NCI-H1092 treated with DMSO at 0.1 percent for 48 hours (cell line): ENCODE data around the gene CSRP1.

Experiments
- DNase-seq: peaks from one replicate; lab custom pipeline; 2025; lab: John Stamatoyannopoulos, UW

The CSRP1 gene

GRCh38 chr1:201455098-201455497, 51.8 kb downstream of the CSRP1 start:
- no peak for DNase-seq

DNA sequence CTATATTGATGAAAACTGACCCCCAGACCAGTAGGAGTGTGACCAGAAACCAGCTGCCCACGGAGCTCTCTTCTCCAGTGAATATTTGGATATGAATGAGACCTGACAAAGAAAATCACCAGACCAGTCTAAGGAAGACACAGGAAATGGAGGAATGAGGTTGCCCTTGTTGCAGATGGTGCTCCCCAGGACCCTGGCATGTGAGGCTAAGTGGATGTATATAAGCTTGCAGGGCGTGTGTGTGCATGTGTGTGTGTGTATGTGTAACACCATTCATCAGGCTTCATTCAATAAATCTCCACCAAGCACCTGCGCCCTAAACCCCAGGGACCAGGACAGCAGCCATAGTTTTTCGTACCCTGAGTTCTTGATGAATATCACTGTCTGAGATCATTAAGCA, 52.3 kb downstream of the CSRP1 start:
- no peak for DNase-seq

DNA sequence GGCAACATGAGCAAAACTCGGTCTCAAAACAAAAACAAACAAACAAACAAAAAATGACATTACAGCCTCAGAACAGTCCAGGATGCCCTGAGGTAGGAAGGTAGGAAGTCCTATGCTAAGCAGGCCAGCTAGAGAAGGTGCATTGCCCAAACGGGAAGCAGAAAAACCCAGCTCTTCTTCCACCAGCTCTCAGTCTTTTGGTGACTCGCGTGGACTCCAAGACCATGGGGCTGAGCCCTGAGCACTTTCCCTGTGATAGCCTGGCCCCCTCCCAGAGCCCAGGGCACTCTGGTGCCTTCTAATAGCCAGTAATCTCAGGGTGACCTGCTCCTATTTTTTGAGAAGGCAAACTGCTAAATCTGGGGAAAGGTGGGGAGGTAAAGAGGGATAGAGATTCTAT, 54.1 kb downstream of the CSRP1 start:
- DNase-seq = no peak

DNA sequence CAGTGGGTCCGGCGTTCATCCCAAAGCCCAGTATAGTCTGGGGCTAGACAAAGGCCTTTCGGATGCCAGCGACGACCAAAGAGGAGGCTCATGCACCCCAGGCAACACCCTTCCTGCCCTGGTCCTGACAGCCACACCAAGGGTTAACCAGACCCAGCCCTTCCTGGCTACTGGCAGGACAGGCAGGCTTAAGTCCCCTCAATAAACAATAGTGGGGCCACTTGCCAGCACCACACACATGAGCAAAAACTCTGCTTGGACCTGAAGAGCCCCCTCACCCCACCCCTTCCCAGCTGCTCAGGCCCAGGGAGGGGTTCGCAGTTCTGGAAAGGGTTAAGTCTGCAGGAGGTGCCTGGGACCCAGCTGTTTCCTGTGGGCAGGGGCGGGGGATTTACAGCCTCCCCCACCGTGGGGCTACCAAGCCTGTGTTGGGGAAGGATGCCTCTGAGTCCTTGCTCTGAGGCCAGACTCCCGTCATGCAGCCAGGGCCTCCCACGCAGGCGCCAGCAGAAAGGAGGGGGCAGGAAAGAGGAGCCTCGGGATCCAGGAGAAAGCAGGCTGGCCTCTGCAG, 56.1 kb downstream of the CSRP1 start:
- no peak for DNase-seq

- no peak for DNase-seq
Observed at GRCh38 chr1:201448990-201449389, 57.9 kb downstream of the CSRP1 start.

DNA sequence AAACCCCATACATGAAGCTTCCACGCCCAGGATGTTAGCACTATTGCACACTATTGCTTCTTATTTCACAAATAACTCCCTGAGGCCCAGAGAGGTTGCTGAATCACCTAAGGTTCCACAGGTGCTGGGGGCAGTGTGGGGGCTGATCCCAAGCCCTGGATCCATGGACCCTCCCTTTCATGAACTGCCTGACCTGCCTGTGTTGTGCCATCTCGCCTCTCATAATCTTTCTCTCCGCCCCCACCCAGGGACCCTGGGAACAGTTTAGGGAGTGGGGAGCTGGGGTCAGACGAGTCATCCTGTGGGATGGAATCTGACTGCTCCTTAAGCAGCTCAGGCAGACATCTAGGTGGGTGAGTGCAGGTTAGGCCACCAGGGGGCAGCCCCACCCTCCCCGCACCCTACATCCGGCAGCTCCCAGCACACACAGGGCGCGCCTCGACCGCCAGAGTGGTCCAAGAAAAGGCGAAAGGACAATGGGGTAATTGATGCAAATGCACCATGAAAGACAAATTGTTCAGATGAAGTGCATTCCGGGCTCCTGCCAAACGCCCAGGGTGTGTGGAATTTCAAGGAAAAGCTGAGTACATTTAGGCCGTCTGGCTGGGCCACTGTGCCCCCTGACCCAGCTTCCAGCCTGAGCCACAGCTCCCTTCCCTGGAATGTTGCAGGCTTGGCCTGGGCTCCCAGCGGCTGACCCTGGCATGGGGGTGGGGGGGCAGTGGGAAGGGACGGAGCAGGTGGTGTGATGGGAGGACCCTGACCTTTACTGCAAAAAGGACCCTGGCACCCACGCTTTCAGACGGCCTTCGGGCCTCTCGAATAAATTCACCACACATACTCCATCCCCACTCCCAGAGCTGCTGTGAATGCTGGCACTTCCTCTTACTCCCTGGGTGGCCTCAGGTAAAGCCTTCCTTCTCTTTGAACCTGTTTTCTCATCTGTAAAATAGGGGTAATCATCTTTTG, 58.7 kb downstream of the CSRP1 start:
- peak; percentile 48 for DNase-seq

DNA sequence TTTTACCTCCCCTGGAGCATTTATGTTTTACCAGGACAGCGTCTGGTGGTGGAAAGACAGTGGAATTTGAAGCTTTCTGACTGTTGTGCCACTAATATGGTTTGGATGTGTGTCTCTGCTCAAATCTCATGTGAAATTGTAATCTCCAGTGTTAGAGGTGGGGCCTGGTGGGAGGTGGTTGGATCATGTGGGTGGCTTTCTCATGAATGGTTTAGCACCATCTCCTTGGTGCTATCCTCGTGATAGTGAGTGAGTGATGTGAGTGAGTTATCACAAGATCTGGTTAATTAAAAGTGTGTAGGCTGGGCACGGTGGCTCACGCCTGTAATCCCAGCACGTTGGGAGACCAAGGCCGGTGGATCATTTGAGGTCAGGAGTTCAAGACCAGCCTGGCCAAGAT, 61.6 kb downstream of the CSRP1 start:
- DNase-seq = no peak

DNA sequence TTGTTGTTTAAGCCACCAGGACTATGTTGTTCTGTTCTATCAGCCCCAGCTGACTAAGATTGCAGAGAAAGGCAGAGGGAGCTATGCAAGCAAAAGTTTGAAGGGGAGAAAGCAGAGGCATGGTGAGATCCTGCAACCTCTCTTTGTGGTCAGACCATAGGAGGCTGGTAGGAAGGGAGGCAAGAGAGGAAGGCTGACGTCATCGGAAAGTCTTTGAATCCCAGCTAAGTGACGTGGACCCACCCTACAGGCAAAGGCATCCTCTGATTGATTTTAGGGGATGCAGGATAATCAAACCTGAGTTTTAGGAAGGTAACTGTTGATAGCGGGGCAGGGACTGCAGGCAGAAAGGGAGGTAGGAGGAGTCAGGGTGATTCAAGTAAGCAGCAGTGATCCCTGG, 62.1 kb downstream of the CSRP1 start:
- DNase-seq = no peak

DNA sequence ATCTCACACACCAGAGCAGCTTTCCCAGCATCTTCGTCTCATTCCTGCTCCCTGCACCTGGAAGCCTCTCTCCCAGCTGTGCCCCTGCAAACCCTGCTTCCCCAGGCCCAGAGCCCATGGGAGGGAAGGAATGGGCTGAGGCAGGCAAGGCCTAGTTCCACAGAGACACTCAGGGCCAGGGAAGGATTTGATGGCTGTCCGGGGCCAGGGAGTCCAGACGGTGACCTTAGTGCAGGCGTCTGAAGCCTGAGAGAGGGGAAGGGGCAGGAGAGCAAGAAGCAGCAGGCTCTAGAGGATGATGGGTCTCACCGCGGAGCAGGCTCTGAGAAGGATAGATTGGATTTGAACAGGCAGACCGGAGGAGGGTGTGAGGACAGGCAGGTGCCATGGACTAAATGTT, 63.2 kb downstream of the CSRP1 start:
- DNase-seq = no peak

- no peak for DNase-seq
Observed at GRCh38 chr1:201436969-201437368, 70.0 kb downstream of the CSRP1 start.

DNA sequence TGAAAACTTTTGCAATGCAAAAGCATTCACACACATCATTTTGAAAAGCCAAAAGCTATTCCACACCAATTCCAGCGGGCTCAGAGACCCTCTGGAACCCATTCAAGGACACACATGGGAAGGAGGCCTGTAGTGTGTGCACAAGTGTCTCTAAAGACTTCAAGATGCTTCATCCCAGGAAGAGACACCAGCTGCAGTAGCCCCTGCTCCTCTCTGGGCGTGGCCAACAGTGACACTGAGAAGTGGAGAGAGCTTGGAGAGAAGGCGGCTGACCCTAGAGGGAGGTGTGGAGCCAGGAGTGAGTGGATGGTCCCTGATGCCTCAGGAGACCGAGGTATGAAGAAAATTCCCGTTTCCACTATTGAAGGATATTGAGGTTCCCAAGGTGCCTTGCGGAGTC, 70.5 kb downstream of the CSRP1 start:
- peak; percentile 19 for DNase-seq

GRCh38 chr1:201434266-201434665, 72.7 kb downstream of the CSRP1 start:
- DNase-seq = no peak

GRCh38 chr1:201433609-201434008, 73.3 kb downstream of the CSRP1 start:
- DNase-seq = no peak
